ENCODE measurements around the gene FKBP5.
"Not testable (repeated sequence)": the region's sequence is repeated elsewhere in the genome, so short reads cannot be mapped to it uniquely, and the experiment has no call there.

Gene FKBP5

DNA sequence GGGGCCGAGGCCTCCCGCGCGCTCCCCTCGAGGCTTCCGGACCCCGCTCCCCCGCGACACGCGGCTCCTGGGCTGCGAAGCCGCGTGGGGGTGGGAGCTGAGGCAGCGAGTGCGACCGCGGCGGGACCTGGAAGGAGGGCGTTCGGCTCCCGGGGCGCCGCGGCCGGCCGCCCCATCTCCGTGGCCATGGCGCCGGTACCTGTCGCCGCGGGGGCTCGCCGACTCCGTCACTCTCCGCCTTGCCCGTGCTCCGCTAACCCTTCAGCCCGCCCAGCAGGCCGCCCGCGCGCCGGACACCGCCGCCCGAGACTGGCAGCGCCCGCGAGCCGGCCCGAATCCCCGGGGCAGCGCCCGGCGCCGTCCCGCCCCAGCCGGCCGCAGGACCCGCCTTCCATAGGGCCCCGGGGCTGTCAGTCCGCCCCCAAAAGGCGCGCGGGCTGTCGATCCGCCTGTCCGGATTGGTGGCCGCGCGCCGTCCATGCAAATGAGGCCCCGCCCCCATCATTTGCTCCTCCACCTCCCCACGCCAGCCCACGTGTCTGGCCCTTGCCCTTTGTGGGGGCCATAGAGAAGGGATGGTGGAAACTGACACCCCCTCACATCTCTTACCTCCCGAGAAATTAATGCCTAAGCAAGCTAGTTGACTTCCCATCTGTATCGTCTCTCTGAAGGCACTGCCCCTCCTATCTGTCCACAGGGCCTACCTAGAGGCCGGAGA lies at the start of gene FKBP5:
Gene FKBP5 (minus strand): TSS at position 311 of the 718 bp plus-strand sequence. CDS start 46,091 bp downstream, outside the sequence.
- no peaks in the 10 kb centered on the region for H3K36me3 ChIP-seq (ENCODE audit: insufficient read depth, low read depth, low read length)
- peaks cover 4% of the 10 kb centered on the region; the same call in 1 of the 2 replicates for H3K4me1 ChIP-seq (ENCODE audit: insufficient read depth, low read length)
- H3K9ac ChIP-seq (ENCODE audit: low read depth, low read length), result peak within 1 kb of the TSS; percentile 37; the same call in 1 of the 2 replicates
- H3K27ac ChIP-seq (ENCODE audit: low read length), result peak within 1 kb of the TSS; percentile 48
- H3K4me3 ChIP-seq (ENCODE audit: low read length), result peak within 1 kb of the TSS; percentile 81
- peaks cover 16% of the 10 kb centered on the region for H3K27me3 ChIP-seq (ENCODE audit: insufficient read depth, low read length)
- H3K9me3 ChIP-seq (ENCODE audit: insufficient read depth, low read depth, low read length), result no peaks in the 10 kb centered on the region

DNA sequence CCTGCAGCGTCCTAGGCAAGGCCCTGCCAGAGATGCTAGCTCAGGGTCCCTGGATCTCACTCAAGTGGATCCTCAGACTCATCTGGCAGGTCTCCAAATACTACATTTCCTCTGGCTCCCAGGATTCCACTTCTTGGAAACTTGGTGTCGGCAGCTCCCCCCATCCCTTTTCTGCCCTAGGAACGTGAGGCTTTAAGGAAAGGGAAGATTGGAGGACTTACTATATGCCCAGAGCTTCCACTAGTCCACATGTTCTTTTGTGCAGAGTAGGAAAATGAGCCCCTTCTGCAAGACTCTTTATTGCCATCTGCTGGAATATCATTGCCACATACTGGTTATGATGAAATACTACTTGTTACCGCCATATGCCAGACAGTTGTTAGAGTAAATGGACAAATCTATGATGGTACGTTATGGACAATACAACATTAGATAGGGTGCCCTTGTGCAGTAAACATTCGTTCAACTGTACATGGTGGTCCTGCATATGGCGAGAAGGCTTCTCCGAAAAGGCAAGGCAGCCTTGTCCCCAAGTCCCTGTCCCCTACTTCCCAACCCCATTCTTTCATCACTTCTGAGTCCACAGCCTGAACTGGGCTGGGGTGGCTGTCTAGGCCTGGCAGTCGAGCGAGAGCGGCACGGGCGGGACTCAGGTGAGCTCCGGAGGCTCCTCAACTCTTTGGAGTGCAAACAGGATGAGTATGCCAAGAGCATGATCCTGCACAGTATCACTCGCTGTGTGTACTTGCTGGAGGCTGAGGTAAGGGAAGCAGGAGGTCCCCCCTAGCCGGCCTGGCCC lies 48.9 kb upstream of the FKBP5 start:
- H3K4me1 ChIP-seq (ENCODE audit: insufficient read depth, low read length), result peaks cover 41% of the 10 kb centered on the region
- H3K9me3 ChIP-seq (ENCODE audit: insufficient read depth, low read depth, low read length), result no peaks in the 10 kb centered on the region
- H3K27me3 ChIP-seq (ENCODE audit: insufficient read depth, low read length), result no peaks in the 10 kb centered on the region
- H3K9ac ChIP-seq (ENCODE audit: low read depth, low read length), result no peak overlapping the region
- H3K36me3 ChIP-seq (ENCODE audit: insufficient read depth, low read depth, low read length), result no peaks in the 10 kb centered on the region
- no peak overlapping the region for H3K27ac ChIP-seq (ENCODE audit: low read length)
- H3K4me3 ChIP-seq (ENCODE audit: low read length), result no peak overlapping the region

- H3K36me3 ChIP-seq (ENCODE audit: insufficient read depth, low read depth, low read length), result no peaks in the 10 kb centered on the region
- no peaks in the 10 kb centered on the region for H3K9me3 ChIP-seq (ENCODE audit: insufficient read depth, low read depth, low read length)
- H3K4me3 ChIP-seq (ENCODE audit: low read length), result no peak within 1 kb of the TSS
- H3K9ac ChIP-seq (ENCODE audit: low read depth, low read length), result no peak within 1 kb of the TSS
- H3K27me3 ChIP-seq (ENCODE audit: insufficient read depth, low read length), result no peaks in the 10 kb centered on the region
- no peak within 1 kb of the TSS for H3K27ac ChIP-seq (ENCODE audit: low read length)
- peaks cover 46% of the 10 kb centered on the region for H3K4me1 ChIP-seq (ENCODE audit: insufficient read depth, low read length)
Observed at GRCh38 chr6:35736982-35737412, 48.3 kb upstream of the FKBP5 start, which contains the start of gene ARMC12. ARMC12 (plus strand) TSS chr6:35737032; CDS start chr6:35737109, 77 bp downstream.

- Histone ChIP-seq H3K27me3 (ENCODE audit: insufficient read depth, low read length) (no peaks in the 10 kb centered on the region), H3K27ac (ENCODE audit: low read length) (no peak overlapping the region), H3K4me1 (ENCODE audit: insufficient read depth, low read length) (peaks cover 46% of the 10 kb centered on the region), H3K4me3 (ENCODE audit: low read length) (no peak overlapping the region), H3K9me3 (ENCODE audit: insufficient read depth, low read depth, low read length) (no peaks in the 10 kb centered on the region), H3K36me3 (ENCODE audit: insufficient read depth, low read depth, low read length) (no peaks in the 10 kb centered on the region), H3K9ac (ENCODE audit: low read depth, low read length) (no peak overlapping the region)
Observed at GRCh38 chr6:35736253-35736894, 47.7 kb upstream of the FKBP5 start.

DNA sequence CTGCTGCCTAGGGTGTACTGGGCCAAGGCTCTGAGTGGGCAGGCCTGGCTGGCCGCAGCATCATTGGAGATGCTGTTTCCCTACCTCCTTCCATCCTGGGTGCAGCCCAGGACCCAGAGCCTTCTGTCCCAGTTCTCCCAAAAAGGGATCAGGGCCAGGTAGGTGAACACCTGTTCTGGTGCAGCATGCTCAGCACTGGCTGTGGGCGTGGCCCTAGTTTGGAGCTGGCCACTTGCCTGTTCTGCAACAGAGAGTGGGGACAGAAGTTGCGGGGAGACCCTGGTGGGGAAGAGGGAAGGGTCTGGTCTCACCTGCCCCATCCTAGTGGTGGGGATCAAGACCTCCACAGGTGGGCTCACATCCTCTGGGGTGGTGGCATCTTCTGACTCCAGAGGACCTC lies 46.7 kb upstream of the FKBP5 start:
- no peaks in the 10 kb centered on the region for H3K27me3 ChIP-seq (ENCODE audit: insufficient read depth, low read length)
- H3K27ac ChIP-seq (ENCODE audit: low read length), result no peak overlapping the region
- H3K9me3 ChIP-seq (ENCODE audit: insufficient read depth, low read depth, low read length), result no peaks in the 10 kb centered on the region
- H3K4me1 ChIP-seq (ENCODE audit: insufficient read depth, low read length), result peaks cover 43% of the 10 kb centered on the region
- no peak overlapping the region for H3K4me3 ChIP-seq (ENCODE audit: low read length)
- H3K9ac ChIP-seq (ENCODE audit: low read depth, low read length), result no peak overlapping the region
- no peaks in the 10 kb centered on the region for H3K36me3 ChIP-seq (ENCODE audit: insufficient read depth, low read depth, low read length)

DNA sequence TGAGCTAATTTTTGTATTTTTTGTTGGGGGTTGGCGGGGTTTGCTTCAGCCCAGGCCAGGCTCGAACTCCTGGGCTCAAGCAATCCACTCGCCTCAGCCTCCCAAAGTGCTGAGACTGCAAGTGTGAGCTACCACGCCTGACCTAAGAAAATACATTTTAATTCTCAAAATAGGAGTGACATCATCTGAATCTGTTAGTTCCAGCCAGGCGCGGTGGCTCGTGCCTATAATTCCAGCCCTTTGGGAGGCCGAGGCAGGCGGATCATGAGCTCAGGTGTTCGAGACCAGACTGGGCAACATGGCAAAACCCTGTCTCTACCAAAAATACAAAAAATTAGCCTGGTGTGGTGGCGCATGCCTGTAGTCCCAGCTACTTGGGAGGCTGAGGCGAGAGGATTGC lies 45.6 kb upstream of the FKBP5 start:
- not testable (repeated sequence) for H3K9ac ChIP-seq (ENCODE audit: low read depth, low read length); H3K36me3 ChIP-seq (ENCODE audit: insufficient read depth, low read depth, low read length); H3K27ac ChIP-seq (ENCODE audit: low read length); H3K4me3 ChIP-seq (ENCODE audit: low read length); H3K27me3 ChIP-seq (ENCODE audit: insufficient read depth, low read length); H3K9me3 ChIP-seq (ENCODE audit: insufficient read depth, low read depth, low read length)
- H3K4me1 ChIP-seq (ENCODE audit: insufficient read depth, low read length), result peaks cover 37% of the 10 kb centered on the region

- Histone ChIP-seq H3K36me3 (ENCODE audit: insufficient read depth, low read depth, low read length) (no peaks in the 10 kb centered on the region), H3K27ac (ENCODE audit: low read length) (no peak overlapping the region), H3K4me1 (ENCODE audit: insufficient read depth, low read length) (peaks cover 33% of the 10 kb centered on the region)
Observed at GRCh38 chr6:35733633-35734032, 44.9 kb upstream of the FKBP5 start.

GRCh38 chr6:35731736-35732532 lies 43.2 kb upstream of the FKBP5 start:
- Histone ChIP-seq H3K27me3 (ENCODE audit: insufficient read depth, low read length) (peaks cover 12% of the 10 kb centered on the region), H3K4me1 (ENCODE audit: insufficient read depth, low read length) (peaks cover 26% of the 10 kb centered on the region), H3K9me3 (ENCODE audit: insufficient read depth, low read depth, low read length) (no peaks in the 10 kb centered on the region), H3K9ac (ENCODE audit: low read depth, low read length) (peak overlapping the region; percentile 87), H3K4me3 (ENCODE audit: low read length) (peak overlapping the region; percentile 84), H3K36me3 (ENCODE audit: insufficient read depth, low read depth, low read length) (no peaks in the 10 kb centered on the region), H3K27ac (ENCODE audit: low read length) (peak overlapping the region; percentile 91)

More at GRCh38 chr6:35733633-35734032, 44.9 kb upstream of the FKBP5 start:
- H3K4me3 ChIP-seq (ENCODE audit: low read length), result no peak overlapping the region
- H3K27me3 ChIP-seq (ENCODE audit: insufficient read depth, low read length), result peaks cover 4% of the 10 kb centered on the region; the same call in 1 of the 2 replicates
- no peak overlapping the region for H3K9ac ChIP-seq (ENCODE audit: low read depth, low read length)
- H3K9me3 ChIP-seq (ENCODE audit: insufficient read depth, low read depth, low read length), result no peaks in the 10 kb centered on the region

DNA sequence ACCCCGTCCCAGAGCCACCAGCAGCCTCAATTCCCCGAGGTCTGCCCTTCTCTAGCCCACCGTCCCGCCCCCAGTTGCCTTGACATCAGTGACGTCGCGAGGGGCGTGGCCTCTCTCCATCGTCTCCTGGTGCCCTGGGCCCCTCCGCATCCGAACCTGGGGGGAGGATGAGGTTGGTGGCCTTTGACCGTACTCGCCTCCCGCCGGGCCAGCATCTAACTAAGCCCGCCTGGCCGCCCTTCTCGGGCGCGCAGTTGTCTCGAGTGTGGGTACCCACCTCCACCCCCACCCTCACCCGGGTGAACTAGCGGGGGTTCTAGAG lies 42.7 kb upstream of the FKBP5 start:
- peak overlapping the region; percentile 87; the same call in 1 of the 2 replicates for H3K9ac ChIP-seq (ENCODE audit: low read depth, low read length)
- peaks cover 31% of the 10 kb centered on the region for H3K4me1 ChIP-seq (ENCODE audit: insufficient read depth, low read length)
- H3K9me3 ChIP-seq (ENCODE audit: insufficient read depth, low read depth, low read length), result no peaks in the 10 kb centered on the region
- peak overlapping the region; percentile 84 for H3K4me3 ChIP-seq (ENCODE audit: low read length)
- no peaks in the 10 kb centered on the region for H3K36me3 ChIP-seq (ENCODE audit: insufficient read depth, low read depth, low read length)
- H3K27ac ChIP-seq (ENCODE audit: low read length), result peak overlapping the region; percentile 91
- peaks cover 17% of the 10 kb centered on the region for H3K27me3 ChIP-seq (ENCODE audit: insufficient read depth, low read length)

DNA sequence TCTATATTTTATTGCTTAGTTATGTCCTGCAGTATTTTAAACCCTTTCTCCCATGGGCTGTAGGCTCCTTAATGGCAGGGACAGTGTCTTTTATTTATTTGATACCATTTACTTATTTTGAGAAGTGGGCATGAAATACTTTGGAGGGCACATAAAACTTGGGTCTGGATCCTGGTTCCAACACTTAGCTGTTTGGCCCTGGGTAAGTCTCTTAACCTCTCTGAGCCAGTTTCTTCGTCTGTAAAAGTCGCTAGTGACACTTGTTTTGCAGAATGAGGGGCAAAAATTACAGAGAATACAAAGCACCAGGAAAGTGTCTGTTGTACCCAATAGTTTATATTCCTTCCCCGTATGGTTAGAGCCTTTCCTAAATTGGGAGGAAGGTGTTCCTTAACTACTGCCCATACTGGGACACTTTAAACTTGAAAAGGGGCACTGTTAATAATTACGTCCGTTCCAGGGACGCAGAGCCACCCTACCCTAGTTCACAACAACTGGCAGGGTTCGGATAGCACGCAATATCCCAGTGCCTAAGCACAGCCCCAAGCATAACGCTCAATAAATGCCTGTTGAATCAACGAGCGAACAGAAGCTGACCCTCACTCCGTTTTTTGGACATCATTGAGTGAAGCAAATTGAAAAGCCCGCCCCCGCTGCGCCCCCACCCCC lies 42.2 kb upstream of the FKBP5 start:
- peaks cover 28% of the 10 kb centered on the region for H3K4me1 ChIP-seq (ENCODE audit: insufficient read depth, low read length)
- H3K36me3 ChIP-seq (ENCODE audit: insufficient read depth, low read depth, low read length), result no peaks in the 10 kb centered on the region
- H3K9me3 ChIP-seq (ENCODE audit: insufficient read depth, low read depth, low read length), result no peaks in the 10 kb centered on the region
- peak overlapping the region; percentile 68; the same call in 1 of the 2 replicates for H3K9ac ChIP-seq (ENCODE audit: low read depth, low read length)
- peaks cover 22% of the 10 kb centered on the region for H3K27me3 ChIP-seq (ENCODE audit: insufficient read depth, low read length)
- peak overlapping the region; percentile 84 for H3K4me3 ChIP-seq (ENCODE audit: low read length)
- H3K27ac ChIP-seq (ENCODE audit: low read length), result no peak overlapping the region
